GM10847 (cell line): ENCODE results near the gene ZNF747.

Experiments used
- POLR2A ChIP-seq: IDR thresholded peaks from 2 replicates; pipeline ENCODE4 v1.6.1; 2011; ENCODE audit not compliant: insufficient read length; ENCODE audit errors: extremely low read depth

Gene ZNF747

DNA sequence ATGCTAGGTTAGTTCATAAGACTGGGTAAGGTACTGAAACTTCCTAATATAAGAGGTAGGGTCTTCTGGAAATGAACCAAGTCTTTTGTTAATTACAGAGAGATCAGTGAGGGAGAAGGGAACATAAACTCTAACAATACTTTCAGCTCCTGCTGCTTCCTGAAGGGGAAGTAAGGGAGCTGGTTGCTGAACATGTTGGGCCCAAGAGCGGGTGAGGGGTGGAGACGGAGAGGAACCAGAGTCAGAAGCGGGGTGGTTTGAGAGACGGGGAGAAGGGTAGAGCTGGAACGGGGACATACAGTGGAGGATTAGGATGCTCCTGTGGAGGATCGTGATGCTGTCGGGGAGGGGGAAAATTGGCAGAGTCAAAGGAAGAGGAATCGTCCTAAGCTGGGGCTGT, 11.5 kb upstream of the ZNF747 start:
- TF ChIP-seq POLR2A, result no peak

DNA sequence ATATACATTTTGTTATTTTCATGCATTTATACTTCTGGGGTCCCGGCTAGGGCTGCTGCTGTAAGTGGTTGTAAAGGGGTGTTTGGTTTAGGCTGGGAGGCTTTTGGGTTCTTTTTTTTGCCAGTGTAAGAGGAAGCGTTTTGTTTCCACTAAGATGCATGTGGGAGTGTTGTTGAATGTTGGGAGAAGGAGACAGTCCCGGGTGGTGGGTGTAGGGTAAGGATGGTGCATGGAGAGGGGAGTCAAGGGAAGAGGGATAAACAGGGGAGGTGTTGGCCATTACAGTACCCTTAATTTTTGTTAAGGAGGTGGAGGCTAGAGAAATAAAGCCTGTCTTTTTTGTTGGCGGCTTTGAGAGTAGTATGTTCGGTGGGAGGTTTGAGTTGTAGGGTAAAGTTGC, 8.4 kb upstream of the ZNF747 start:
- no peak for TF ChIP-seq POLR2A

DNA sequence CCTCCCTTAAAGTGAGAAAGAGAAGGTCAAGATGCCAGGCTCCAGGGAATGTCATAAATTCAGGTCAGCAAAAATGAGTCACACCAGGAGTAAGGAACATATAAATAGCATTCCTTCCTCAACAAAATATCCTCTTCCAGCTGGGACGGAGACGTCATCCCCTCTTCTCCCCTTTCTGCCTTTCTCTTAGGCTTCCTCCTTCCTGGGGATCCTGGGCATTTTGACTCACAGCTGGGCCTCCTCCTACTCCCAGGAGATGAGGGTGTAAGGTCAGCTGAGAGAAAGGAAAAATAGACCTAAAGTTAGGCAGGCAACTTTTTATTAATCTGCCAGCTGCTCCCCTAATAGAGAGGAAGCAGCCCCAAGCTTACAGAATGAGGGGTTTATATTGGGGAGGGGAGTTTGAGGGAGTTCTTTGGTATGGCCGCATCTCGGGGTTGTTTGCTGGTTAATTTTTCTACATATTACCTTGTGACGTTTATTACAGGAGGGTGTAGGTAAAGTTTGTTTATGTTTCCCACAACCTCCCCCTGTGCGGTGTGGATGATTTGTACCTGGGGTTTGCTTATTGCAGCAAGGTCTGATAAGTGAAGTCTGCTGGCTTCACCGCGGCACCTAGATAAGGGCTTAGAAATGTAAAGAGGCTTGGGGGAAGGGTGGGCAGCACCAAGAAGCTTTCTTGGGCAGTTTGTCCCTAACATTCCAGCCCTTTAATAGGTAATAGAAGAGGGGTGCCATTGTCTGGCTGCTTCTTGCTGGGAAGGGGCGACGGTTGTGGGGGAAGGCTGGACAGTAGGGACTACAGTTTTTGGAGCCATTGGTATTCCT, 7.1 kb upstream of the ZNF747 start:
- no peak for TF ChIP-seq POLR2A

DNA sequence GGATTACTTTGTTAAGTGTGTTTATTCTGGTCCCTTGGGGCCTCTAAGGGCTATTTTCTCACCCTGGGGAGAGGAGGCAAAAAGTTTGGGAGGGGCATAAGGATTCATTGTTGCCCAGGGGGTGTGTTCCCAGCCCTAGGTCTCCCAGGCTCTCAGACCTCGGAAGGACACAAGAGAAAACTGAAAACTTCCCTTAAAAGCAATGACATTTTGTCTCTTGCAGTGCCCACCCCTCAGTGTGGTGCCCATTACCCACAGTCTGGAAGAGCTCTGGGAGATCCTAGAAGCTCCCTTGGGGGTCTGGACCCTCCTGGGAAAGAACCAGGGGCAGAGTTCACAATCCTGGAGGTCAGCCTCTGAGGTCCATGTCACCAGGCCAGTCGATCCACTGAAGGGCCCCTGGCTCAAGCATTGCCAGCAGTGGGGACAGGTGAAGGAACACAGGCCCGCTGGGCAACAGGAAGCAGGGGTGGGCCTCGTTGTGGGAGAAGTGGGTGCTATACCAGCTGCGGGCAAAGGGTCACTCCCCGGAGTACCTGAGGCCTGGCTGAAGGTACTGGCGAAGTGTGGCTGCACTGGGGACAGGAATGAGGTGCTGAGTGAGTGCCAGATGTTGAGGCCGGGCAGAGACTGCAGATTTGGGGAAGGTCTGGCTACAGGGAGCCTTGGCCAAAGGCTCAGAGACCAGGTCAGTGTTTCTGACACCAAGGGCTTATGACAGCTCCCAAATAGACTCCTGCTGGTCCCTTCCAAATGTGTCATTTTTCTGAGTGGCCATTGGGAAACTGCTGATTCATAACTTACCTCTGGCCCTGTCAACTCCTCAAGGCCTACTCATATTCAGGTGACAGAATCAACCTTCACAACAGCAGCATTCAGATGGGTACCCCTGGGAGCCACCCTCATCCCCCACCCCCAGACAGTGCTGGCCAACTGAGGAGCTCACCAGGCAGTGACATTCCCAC, 4.6 kb upstream of the ZNF747 start:
- no peak for TF ChIP-seq POLR2A

DNA sequence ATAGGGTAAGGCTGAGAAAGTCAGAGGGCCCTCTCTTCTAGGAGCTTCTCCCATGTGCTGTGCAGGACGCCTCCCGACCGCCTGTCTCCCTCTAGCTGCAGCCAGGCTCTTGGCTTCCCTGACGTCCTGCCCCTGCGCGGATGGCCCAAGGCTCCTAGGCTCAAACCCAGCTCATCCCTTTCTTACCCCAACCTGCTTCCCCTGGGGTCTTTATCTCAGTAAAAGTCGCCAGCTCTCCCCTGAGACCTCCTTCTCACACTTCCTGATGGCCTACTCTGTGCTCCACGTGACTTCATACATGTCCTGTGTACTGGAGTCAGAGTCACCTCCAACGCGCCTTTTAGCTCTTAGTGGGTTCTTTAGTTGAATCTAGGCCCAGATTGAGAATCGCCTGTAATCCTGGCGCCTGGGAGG, 1.1 kb upstream of the ZNF747 start:
- TF ChIP-seq POLR2A, result peak; percentile 34

DNA sequence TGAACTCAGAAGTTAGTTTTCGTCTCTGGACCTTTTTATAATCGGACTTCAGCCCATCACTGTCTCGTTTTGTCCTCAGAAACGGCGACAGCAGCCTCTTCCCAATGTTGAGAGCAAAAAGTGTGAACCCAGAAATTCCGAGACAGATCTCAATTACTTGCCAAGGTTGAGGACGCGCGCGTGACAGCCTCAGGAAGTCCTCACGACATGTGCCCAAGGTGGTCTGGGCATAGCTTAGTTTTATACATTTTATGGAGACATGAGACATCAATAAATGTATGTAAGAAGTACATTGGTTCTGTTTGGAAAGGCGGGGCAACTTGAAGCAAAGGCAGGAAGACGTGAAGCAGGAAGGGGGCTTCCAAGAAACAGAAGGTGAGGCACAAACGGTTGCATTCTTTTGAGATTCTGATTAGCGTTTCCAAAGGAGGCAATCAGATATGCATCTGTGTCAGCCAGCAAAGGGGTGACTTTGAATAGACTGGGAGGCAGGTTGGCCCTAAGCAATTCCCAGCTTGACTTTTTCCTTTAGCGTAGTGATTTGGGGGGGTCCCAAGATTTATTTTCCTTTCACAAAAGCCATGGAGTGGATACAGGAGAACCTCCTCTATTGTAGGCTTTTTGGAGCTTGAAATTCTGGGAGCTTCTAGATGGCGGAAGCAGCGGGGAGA, 583 bp upstream of the ZNF747 start:
- TF ChIP-seq POLR2A, result no peak

DNA sequence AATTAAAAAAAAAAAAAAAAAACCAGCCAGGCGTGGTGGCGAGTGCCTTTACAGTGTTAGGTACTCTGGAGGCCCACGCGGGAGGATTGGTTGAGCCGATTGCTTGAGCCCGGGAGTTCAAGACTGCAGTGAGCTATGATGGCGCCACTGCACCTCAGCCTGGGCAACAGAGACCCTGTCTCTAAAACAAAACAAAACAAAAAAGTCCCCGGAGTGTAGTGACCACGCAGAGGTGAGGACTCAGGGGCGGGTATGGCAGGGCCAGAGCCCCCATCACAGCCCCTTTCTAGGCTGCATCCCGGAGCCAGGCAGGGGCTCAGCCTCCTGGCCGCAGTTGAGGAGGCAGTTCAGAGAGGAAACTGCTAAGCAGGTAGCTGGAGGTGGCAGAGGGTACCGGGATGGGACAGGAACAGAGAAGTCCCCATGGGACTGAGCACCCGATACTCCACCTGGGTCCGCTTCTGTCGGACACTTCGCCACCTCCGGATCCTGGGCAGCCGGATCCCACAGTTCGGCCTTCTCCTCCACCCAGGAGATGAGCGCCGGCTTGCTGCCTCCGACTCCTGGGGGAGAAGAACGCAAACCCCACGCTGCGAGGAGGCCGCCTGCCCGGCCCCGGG, 800 bp downstream of the ZNF747 start:
- TF ChIP-seq POLR2A, result no peak

DNA sequence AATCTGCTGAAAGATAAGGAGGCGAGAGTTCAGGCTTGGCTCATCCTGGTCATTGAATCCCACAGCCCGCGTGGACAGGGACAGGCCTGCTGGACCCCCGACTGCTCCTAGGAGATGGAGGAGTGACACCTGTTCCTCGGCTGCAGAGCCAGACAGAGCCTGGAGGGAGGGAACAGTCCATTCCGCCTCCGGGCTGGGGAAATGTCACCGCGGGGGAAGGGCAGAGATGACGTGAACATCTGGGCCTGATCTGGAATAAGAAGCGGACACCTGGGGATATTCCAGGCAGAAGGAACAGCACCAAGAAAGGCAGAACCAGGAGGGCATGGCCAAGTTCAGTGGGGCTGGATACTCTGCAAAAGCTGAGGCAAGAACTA, 1.5 kb downstream of the ZNF747 start:
- TF ChIP-seq POLR2A, result no peak

DNA sequence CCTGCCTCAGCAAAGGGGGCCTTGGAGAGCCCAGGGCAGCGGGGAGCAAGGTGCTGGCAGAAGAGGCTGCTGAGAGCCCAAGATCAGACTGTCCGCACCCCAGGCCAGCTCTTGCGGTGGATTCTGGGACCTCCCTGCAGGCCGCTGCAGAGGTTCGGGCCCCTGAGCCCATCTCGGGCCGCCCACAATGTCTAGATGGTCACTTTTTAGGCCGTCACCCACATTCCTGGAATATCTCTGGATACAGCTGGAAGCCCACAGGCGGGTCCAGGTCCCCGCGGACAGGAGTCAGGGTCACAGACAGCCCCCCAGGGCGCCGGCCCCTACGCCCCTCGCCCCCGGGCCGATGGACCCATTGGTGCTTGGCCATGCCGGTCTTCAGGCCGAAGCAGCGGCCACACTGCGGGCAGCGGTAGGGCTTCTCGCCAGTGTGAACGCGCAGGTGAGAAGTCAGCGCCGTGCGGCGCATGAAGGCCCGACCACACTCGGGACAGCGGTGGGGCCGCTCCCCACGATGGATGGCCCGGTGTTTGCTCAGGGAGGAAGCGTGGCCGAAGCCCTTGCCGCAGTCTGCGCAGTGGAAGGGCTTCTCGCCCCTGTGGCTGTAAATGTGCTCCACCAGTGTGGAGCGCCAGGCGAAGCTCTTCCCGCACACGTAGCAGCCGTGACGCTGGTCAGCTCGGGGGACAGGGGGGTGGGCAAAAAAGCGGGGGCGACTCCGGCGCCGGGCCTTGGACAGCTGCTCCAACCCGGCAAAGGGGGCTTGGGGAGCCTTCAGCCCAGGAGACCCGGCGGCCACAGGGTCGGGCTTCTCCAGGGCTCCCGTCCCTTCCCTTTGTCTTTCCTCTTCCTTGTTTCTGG, 2.1 kb downstream of the ZNF747 start:
- TF ChIP-seq POLR2A, result no peak

DNA sequence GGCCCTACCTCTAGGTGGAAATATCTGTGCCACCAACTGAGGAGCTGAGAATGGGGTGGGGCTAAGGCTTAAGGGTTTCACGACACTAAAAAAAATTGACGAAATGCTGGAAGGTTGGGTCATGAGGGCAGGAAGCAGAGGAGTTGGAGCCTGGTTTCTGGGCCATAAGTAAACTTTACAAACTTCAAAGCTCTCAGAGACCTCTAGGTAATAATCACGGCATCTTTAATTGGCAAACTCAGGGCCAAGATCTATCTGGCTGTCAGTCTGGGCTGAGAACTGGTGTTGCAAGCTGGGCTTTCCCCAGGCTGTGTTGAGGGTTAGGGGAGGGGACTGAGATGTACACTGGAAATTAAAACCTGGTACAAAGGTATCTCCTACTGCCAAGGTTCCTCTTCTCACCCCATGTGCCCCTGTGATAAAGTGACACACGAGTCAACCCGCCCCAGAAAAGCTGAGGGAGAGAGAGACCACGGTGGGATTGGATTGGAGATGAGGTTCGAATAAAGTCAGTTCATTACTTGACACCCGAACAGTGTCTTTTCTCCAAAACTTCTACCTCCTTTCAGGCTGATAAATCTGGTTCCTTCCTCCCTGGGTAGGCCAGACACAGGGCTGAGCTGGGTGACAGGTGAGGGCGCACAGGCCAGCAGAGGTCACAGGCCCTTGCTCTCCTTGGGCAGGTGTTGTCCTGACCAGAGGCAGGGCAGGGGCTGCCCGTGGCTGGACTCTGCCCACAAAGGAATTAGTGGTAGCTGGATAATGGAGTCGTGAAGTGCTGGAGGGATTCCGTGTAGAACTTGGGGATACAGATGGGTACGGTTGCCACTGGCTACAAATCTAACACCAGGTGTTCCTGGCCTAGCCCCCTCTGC, 4.3 kb downstream of the ZNF747 start:
- TF ChIP-seq POLR2A, result no peak

DNA sequence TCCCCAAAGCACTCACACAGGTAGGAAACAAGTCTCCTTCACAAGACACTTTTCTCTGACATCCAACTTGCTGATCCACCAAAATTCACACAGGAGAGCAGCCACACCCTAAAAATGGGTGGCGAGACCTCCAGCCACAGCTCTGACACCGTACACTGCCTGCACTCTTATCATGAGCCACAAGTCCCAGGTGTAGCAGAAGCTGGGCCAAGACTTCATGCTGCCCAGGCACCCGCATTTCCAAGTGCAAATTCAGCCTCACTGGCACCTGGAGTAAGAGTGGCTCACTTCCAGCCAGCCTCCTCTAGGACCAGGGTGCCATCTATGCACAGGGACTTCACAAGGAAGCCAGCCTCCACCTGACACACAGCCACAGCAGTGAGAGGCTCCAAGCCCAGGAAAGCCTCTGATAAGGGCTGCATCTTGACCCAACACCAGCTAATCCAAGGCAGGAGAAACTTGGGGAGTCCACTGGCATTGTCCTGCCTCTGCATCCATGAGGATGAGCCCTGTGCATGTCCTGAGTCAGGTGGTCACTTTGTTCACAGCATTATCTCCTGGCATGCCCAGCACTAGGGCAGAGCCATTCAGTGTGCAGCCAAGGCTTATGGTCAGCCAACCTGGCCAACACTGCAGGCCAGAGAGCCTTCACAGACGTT, 5.7 kb downstream of the ZNF747 start:
- no peak for TF ChIP-seq POLR2A

DNA sequence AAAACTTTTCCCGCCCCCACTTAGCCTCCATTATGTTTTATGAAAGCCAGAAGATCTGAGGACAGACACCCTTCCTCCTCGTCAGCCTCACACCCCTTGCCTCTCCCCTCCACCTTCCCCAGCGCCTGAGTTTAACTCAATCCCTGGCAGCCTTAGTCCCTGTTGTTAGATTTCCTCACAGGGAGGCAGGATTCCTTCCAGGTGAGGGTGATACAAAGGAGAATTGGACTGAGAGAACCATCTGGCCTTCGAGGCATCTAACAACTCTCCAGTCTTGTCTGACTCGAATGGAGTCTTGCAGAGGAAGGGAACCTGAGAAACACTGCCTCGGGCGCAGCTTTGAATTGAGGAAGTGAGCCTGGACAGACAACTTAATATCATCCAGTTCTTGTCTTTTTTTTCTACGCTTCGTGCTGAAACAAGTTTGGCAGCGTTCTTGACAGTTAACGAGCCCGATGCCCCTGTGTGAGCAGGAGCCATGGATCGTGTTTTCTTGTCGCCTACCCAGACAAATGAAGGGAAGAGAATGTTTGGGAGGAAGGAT, 7.0 kb downstream of the ZNF747 start:
- no peak for TF ChIP-seq POLR2A
